ENCODE measurements around the gene NRCAM.

Gene NRCAM

DNA sequence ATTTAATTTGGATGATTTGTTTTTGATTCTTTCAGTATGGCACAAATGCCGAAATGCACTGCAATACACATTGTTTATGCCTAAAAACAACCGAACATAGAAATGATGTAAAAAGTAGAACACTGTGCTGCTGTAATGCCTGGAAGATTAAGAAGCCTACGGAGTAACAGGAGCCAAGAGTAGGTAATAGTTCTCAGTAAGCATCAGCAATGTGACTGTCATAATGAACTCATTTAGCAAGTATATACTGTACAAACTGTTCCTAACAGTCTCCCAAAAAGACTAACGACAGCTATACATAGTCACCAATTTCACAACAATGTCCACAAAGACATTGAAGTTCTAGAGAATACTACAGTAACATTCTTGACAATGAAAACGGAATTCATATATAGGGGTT lies 307.1 kb downstream of the NRCAM start:
- Histone ChIP-seq H3K27ac (ENCODE audit: poor library complexity, severe bottlenecking) (no peak overlapping the region), H3K9me3 (ENCODE audit: severe bottlenecking) (no peaks in the 10 kb centered on the region), H3K36me3 (ENCODE audit: low read depth) (no peaks in the 10 kb centered on the region), H3K27me3 (ENCODE audit: insufficient read depth, poor library complexity, severe bottlenecking) (no peaks in the 10 kb centered on the region), H3K4me1 (ENCODE audit: insufficient read depth, poor library complexity, severe bottlenecking) (no peaks in the 10 kb centered on the region), H3K4me3 (ENCODE audit: severe bottlenecking) (no peak overlapping the region)
- no peak for DNase-seq (ENCODE audit: low spot score)
- TF ChIP-seq, protein P1, sequence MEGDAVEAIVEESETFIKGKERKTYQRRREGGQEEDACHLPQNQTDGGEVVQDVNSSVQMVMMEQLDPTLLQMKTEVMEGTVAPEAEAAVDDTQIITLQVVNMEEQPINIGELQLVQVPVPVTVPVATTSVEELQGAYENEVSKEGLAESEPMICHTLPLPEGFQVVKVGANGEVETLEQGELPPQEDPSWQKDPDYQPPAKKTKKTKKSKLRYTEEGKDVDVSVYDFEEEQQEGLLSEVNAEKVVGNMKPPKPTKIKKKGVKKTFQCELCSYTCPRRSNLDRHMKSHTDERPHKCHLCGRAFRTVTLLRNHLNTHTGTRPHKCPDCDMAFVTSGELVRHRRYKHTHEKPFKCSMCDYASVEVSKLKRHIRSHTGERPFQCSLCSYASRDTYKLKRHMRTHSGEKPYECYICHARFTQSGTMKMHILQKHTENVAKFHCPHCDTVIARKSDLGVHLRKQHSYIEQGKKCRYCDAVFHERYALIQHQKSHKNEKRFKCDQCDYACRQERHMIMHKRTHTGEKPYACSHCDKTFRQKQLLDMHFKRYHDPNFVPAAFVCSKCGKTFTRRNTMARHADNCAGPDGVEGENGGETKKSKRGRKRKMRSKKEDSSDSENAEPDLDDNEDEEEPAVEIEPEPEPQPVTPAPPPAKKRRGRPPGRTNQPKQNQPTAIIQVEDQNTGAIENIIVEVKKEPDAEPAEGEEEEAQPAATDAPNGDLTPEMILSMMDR (IDR thresholded peaks at IDR 0.05; ENCODE audit: poor library complexity, severe bottlenecking): no peak
- ATAC-seq (ENCODE audit: low read depth): no peak

DNA sequence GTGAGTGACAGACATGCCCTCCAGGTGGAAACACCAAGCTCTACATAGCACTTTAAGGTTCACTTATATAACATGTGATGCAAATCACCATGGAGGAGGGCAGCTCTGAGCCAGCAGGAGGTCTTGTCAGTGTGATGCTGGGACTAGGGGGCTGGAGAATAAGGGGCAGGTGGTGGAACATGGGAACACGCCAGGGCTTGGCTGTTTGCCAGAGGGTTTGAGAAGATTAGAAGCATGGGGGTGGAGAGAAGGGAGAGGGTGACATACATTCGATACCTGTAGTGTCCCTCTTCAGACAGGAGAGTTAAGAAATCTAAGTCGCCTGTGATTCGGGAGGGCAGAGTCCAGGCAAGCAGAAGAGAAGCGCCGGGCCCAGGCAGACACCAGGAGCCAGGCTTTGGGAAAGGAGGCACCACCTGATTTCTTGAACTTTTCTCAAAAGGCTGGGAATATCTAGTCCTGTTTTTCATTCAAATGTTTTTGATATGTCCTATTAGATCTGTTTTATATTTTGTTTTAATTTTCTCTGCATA lies 309.1 kb downstream of the NRCAM start:
- Histone ChIP-seq H3K27me3 (ENCODE audit: insufficient read depth, poor library complexity, severe bottlenecking) (no peaks in the 10 kb centered on the region), H3K4me3 (ENCODE audit: severe bottlenecking) (no peak overlapping the region), H3K36me3 (ENCODE audit: low read depth) (no peaks in the 10 kb centered on the region), H3K27ac (ENCODE audit: poor library complexity, severe bottlenecking) (no peak overlapping the region), H3K9me3 (ENCODE audit: severe bottlenecking) (no peaks in the 10 kb centered on the region), H3K4me1 (ENCODE audit: insufficient read depth, poor library complexity, severe bottlenecking) (no peaks in the 10 kb centered on the region)
- no peak for DNase-seq (ENCODE audit: low spot score)
- ATAC-seq (ENCODE audit: low read depth): no peak
- TF ChIP-seq, protein P1 (IDR thresholded peaks at IDR 0.05; ENCODE audit: poor library complexity, severe bottlenecking): no peak

DNA sequence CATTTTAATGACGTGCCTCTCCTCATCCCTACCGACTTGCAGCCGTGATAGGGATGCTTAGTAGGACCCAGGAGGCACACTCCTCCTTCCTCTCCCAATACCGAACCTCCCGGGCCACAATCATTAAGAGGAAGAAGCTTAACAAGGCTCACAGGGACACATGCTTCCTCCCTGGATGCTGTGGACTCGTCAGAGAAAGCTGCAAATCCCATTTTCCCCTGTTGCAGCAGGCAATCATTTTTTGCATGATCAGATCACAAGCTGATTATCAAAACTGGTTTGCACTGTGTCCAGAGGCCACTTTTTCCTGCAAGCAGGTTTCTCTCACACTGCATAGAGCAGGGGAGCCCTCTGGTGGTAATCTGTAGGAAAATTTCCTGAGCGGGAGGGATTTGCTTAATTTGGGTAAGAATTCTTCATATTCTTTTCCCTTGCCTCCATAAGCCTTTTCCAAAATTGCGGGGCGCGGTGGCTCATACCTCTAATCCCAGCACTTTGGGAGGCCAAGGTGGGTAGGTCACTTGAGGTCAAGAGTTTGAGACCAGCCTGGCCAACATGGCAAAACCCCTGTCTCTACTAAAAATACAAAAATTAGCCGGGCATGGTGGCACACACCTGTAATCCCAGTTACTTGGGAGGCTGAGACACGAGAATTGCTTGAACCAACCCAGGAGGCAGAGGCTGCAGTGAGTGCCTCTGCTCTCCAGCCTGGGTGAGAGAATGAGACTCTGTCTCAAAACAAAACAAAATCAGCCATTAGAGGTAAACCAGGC lies 310.0 kb downstream of the NRCAM start:
- Histone ChIP-seq H3K4me3 (ENCODE audit: severe bottlenecking) (no peak overlapping the region), H3K4me1 (ENCODE audit: insufficient read depth, poor library complexity, severe bottlenecking) (no peaks in the 10 kb centered on the region), H3K27me3 (ENCODE audit: insufficient read depth, poor library complexity, severe bottlenecking) (no peaks in the 10 kb centered on the region), H3K27ac (ENCODE audit: poor library complexity, severe bottlenecking) (no peak overlapping the region), H3K9me3 (ENCODE audit: severe bottlenecking) (no peaks in the 10 kb centered on the region), H3K36me3 (ENCODE audit: low read depth) (no peaks in the 10 kb centered on the region)
- ATAC-seq (ENCODE audit: low read depth) (peak; percentile 60; the same call in 2 of the 3 replicates), DNase-seq (ENCODE audit: low spot score) (no peak)
- TF ChIP-seq, protein P1 (IDR thresholded peaks at IDR 0.05; ENCODE audit: poor library complexity, severe bottlenecking): peak; percentile 97

DNA sequence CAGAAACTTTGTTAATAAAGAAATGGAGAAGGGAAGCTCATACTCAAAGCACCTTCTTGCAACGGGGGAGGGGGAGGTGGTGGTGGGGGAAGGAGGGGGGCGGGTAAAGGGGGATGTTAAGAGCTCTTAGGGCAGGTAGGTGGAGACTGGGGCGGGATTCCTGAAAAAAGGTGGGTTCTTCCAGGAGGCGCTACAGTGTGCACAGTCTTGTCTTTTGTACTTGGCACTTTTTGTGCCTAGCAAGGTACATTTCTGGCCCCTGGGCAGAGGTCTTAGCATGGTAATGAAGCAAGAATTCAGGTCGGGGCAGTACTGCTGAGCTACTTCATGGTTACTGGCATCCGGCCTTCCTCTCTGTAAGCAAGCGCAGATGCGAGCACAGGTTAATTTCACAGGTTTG lies 310.8 kb downstream of the NRCAM start:
- ATAC-seq (ENCODE audit: low read depth) (no peak), DNase-seq (ENCODE audit: low spot score) (no peak)
- H3K27ac ChIP-seq (ENCODE audit: poor library complexity, severe bottlenecking): no peak overlapping the region
- TF ChIP-seq, protein P1 (IDR thresholded peaks at IDR 0.05; ENCODE audit: poor library complexity, severe bottlenecking): no peak
- no peaks in the 10 kb centered on the region for H3K36me3 ChIP-seq (ENCODE audit: low read depth)
- H3K9me3 ChIP-seq (ENCODE audit: severe bottlenecking): no peaks in the 10 kb centered on the region
- H3K27me3 ChIP-seq (ENCODE audit: insufficient read depth, poor library complexity, severe bottlenecking): no peaks in the 10 kb centered on the region
- H3K4me3 ChIP-seq (ENCODE audit: severe bottlenecking): no peak overlapping the region
- H3K4me1 ChIP-seq (ENCODE audit: insufficient read depth, poor library complexity, severe bottlenecking): no peaks in the 10 kb centered on the region

DNA sequence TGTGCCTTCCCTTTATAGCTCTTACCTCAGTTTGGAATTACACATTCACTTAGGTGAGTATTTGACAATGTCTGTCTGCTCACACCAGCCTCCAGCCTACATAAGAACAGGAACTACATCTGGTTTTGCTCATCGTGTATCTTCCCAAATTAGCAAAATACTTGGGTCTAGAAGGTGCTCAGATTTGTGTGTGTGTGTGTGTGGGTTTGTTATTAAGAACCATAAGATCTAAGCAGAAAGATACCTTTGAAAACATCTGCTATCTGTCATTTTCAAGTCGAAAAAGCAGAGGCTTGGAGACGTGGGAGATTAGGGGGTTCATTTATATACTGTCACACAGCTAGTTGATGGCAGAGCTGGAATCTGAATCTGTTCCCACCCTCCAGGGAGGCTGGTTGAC lies 311.3 kb downstream of the NRCAM start:
- Histone ChIP-seq H3K27me3 (ENCODE audit: insufficient read depth, poor library complexity, severe bottlenecking) (no peaks in the 10 kb centered on the region), H3K4me3 (ENCODE audit: severe bottlenecking) (no peak overlapping the region), H3K4me1 (ENCODE audit: insufficient read depth, poor library complexity, severe bottlenecking) (no peaks in the 10 kb centered on the region), H3K27ac (ENCODE audit: poor library complexity, severe bottlenecking) (no peak overlapping the region), H3K36me3 (ENCODE audit: low read depth) (no peaks in the 10 kb centered on the region), H3K9me3 (ENCODE audit: severe bottlenecking) (no peaks in the 10 kb centered on the region)
- DNase-seq (ENCODE audit: low spot score) (no peak), ATAC-seq (ENCODE audit: low read depth) (no peak)
- TF ChIP-seq, protein P1 (IDR thresholded peaks at IDR 0.05; ENCODE audit: poor library complexity, severe bottlenecking): no peak

All from RWPE2 (cell line).